Fibroblast of mammary gland (primary cell): Measurements from ENCODE around the gene COL27A1.

Experiments
- DNase-seq: peaks from one replicate; pipeline ENCODE4 v3.0.0-alpha.2; 2010; ENCODE audit warnings: low read depth
- H3K4me3 ChIP-seq: 2 replicates; pipeline ENCODE4 v1.5.1; 2011; ENCODE audit warnings: low read depth, mild to moderate bottlenecking, low read length, moderate library complexity; ENCODE audit not compliant: control insufficient read depth
- TF ChIP-seq, protein P1 (sequence below): conservative IDR thresholded peaks from 2 replicates; pipeline ENCODE4 v1.5.1; 2011; ENCODE audit warnings: low read depth, low read length, inconsistent platforms; ENCODE audit not compliant: control insufficient read depth, insufficient read depth

Gene COL27A1

GRCh38 chr9:114286146-114286679, 130.9 kb downstream of the COL27A1 start:
- TF ChIP-seq, protein P1, sequence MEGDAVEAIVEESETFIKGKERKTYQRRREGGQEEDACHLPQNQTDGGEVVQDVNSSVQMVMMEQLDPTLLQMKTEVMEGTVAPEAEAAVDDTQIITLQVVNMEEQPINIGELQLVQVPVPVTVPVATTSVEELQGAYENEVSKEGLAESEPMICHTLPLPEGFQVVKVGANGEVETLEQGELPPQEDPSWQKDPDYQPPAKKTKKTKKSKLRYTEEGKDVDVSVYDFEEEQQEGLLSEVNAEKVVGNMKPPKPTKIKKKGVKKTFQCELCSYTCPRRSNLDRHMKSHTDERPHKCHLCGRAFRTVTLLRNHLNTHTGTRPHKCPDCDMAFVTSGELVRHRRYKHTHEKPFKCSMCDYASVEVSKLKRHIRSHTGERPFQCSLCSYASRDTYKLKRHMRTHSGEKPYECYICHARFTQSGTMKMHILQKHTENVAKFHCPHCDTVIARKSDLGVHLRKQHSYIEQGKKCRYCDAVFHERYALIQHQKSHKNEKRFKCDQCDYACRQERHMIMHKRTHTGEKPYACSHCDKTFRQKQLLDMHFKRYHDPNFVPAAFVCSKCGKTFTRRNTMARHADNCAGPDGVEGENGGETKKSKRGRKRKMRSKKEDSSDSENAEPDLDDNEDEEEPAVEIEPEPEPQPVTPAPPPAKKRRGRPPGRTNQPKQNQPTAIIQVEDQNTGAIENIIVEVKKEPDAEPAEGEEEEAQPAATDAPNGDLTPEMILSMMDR: no peak
- H3K4me3 ChIP-seq: no peak overlapping the region
- DNase-seq: no peak

DNA sequence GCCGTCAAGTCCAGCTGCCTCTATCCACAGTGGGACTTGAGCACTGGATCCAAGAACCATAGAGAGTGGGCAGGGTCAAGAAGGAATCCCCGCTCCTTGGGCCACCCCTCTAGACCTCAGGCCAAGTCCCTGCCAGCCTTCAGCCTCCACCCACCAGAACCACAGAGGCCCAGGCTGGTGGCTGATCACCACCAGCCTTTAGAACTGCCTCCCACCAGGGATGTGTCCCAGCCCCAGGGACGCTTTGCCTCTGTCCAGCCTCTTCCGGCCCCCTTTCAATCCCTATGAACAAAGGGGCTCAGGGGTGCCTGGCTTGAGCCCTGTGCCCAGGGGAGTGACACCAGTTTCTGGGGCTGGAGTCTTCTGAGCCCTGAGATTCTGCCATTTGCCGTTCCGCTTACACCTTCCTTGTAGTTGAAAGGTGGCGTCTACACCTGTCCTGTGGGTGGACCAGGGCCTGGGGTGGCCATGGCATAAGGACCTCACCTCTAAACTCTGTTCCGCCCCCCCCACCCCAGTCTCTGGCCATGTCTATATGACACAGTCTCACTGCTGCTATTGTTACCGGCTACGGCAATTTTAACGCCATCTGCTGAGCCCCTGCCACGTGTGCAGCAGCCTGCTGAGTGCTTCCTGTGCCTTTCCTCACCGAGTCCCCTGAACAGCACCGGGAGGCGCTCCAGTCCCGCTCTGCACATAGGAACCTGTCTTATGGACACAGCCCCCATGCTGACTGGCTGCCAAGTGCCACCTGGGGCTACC, 131.8 kb downstream of the COL27A1 start:
- no peak for DNase-seq
- no peak overlapping the region for H3K4me3 ChIP-seq
- TF ChIP-seq, protein P1: no peak

GRCh38 chr9:114287763-114288192, 132.4 kb downstream of the COL27A1 start:
- DNase-seq: no peak
- no peak overlapping the region for H3K4me3 ChIP-seq

GRCh38 chr9:114288193-114289091, 133.1 kb downstream of the COL27A1 start:
- TF ChIP-seq, protein P1: no peak
- DNase-seq: peak; percentile 31
- H3K4me3 ChIP-seq: no peak overlapping the region

More at GRCh38 chr9:114287763-114288192, 132.4 kb downstream of the COL27A1 start:
- TF ChIP-seq, protein P1: no peak

DNA sequence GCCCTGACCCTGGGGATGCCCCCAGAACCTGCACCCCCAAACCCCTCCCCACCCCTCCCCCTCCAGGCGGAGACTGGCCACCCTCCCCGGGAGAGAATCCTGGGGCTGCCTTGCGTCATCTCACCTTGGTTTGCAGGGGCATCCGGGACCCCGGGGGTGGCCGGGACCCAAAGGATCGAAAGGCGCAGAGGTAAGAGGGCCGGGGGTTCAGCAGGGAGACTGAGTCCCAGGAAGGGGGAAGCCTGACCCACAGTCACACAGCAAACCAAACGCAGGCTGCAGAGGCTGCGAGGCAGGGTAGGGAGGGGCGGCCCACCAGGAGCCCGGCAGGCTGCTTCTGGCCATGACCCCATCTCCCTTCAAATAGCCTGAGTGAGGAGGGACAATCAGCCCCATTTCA, 133.8 kb downstream of the COL27A1 start:
- no peak for DNase-seq
- TF ChIP-seq, protein P1: no peak
- H3K4me3 ChIP-seq: no peak overlapping the region

DNA sequence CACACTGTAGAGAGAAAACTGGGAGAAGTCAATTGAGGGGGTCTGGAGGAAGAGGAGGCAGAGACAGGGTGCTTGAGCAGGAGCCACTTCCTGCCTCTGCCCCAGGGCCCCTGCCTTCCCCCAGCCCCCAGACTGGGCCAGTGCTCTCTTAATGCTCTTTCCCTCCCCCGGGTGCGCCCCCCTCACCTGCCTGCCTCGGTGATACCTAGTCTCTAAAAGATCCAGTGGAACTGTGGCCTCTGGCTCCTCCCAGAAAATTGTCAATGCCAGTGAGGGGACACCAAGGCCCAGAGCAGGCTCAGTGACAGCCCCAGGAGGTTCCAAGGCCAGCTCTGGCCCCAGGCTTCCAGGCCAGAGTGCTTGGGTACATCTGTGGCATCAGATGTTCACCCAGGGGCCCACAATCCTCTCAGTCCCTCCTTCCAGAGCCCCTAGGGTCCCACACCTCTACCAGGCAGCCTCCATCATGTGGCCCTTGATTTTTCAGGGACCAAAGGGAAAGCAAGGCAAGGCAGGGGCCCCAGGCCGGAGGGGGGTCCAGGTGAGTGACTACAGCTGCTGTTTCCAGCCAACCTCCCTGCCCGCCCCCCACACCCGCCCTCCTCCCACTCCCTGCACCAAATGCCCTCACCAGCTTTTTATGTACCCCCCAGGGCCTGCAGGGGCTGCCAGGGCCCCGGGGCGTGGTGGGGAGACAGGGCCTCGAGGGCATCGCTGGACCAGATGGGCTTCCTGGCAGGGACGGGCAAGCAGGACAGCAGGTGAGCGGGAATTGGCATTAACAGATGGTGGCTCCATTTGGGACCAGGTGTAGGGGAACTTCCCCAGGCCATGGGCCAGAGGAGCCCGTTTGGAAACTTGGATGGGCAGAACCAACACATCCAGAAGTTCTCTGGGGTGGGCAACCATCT, 134.5 kb downstream of the COL27A1 start:
- no peak overlapping the region for H3K4me3 ChIP-seq
- DNase-seq: no peak

More for the DNA sequence above, 134.5 kb downstream of the COL27A1 start:
- TF ChIP-seq, protein P1: no peak
